ENCODE measurements around the gene CWF19L2.

The CWF19L2 gene

DNA sequence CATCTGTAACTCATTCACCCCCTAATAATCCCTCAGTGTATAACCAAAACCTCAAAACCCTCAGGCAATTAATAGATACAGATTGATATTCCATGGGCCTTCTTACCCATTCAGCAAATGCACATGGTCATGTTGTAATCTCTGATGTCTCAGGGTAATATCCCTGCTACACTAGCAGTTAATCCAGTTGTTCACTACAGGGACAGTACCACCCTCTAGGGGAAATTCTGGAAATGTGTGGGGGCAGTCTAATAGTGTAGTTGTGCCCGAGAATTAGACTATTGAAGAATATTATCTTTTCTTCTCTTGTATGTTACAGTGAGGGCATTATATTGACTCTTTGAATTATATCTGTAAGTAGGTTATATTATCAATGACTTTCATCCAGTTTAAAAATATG lies 175.4 kb downstream of the CWF19L2 start:
- DNase-seq = no peak
